K562 (cell line): ENCODE results near the gene DNAH17. TPM values are rescaled to one million over a fixed set of nuclear protein-coding genes. Genes with fewer than 3 reads are reported as not detected.
A peak's percentile ranks its signal among the peaks of the same experiment; 100 is the strongest.

Experiments used
- ATAC-seq: fragments of 200-7000 bp; cut with Tn5 transposase; 3 replicates; pipeline ENCODE4 v1.9.1; 2020; ENCODE audit warnings: moderate library complexity
- BruUV-seq: library from RNA; stranded (reverse); fragments of 400-500 nt; replicated peaks from 2 replicates; lab custom pipeline; 2021; lab: Mats Ljungman, UMichigan
- CTCF ChIA-PET: fragments of 300-600 bp; formaldehyde crosslinking; extraction: SDS; loops from one replicate; lab custom pipeline; 2021; ENCODE audit warnings: low intra/inter-chr PET ratio; lab: Yijun Ruan, JAX
- POLR2A ChIA-PET: fragments of 300-600, 350-650 bp; sonication (Branson Sonifier 250); formaldehyde crosslinking; extraction: SDS; loops from one replicate; lab custom pipeline; 2021; ENCODE audit warnings: antibody characterized with exemption, inconsistent platforms; lab: Yijun Ruan, JAX
- DNase-seq, 4 experiments: peaks; one replicate each; pipeline versions ENCODE4 v3.0.0 to v3.0.0-alpha.2; 2011 to 2018; ENCODE audit warnings: low spot score in 3 of 4, mixed read lengths in 3 of 4; ENCODE audit errors: extremely low read depth in 1 of 4
- FAIRE-seq: peaks from 2 replicates; lab custom pipeline; 2011; peaks lifted over from hg19 to GRCh38; lab: Jason Lieb, UNC
- H2AFZ ChIP-seq: 2 replicates; pipeline ENCODE4 v1.6.0; 2011; ENCODE audit warnings: low read depth, low read length, control low read depth, inconsistent platforms
- H3K27ac ChIP-seq: fragments of 200-600 bp; 3 replicates; pipeline ENCODE4 v1.8.0; 2011; ENCODE audit warnings: low read depth, mild to moderate bottlenecking, control low read depth, inconsistent platforms, low read length, moderate library complexity, mixed read lengths; ENCODE audit errors: extremely low read depth
- H3K27me3 ChIP-seq, 2 experiments: fragments of 300-600 bp in 1 of 2; 2 replicates in 1 of 2; 3 replicates in 1 of 2; pipeline versions ENCODE4 v1.6.0 to v1.8.0; 2011; ENCODE audit warnings: inconsistent platforms in 2 of 2, low read length in 2 of 2, mild to moderate bottlenecking in 1 of 2, mixed read lengths in 1 of 2, moderate library complexity in 1 of 2; ENCODE audit not compliant: control insufficient read depth in 2 of 2, insufficient read depth in 2 of 2
- H3K36me3 ChIP-seq: fragments of 300-600 bp; 3 replicates; pipeline ENCODE4 v1.8.0; 2011; ENCODE audit warnings: mild to moderate bottlenecking, low read length, inconsistent platforms; ENCODE audit not compliant: control insufficient read depth, insufficient read depth
- H3K4me1 ChIP-seq, 2 experiments: fragments of 200-600 bp in 1 of 2; replicated peaks in 1 of 2; 2 replicates in 1 of 2; 3 replicates in 1 of 2; pipeline versions ENCODE4 v1.5.1 to v1.8.0; 2011; ENCODE audit warnings: inconsistent platforms in 2 of 2, low read length in 2 of 2, mild to moderate bottlenecking in 1 of 2, mixed read lengths in 1 of 2, moderate library complexity in 1 of 2; ENCODE audit not compliant: control insufficient read depth in 2 of 2, insufficient read depth in 2 of 2
- H3K4me2 ChIP-seq: 2 replicates; pipeline ENCODE4 v1.6.1; 2011; ENCODE audit warnings: low read length, control low read depth, inconsistent platforms, mixed read lengths; ENCODE audit not compliant: insufficient read depth
- H3K4me3 ChIP-seq: fragments of 200-600 bp; sonication (generic), shearing (Covaris generic); 2 replicates; pipeline ENCODE4 v1.5.1; 2016; ENCODE audit warnings: control low read depth, inconsistent platforms
- H3K79me2 ChIP-seq: fragments of 200-600 bp; 3 replicates; pipeline ENCODE4 v1.8.0; 2011; ENCODE audit warnings: low read length, inconsistent platforms; ENCODE audit not compliant: control insufficient read depth, insufficient read depth
- H3K9ac ChIP-seq, 2 experiments: 2 replicates each; pipeline versions ENCODE4 v1.6.0 to v1.6.1; 2011; ENCODE audit warnings: low read depth in 2 of 2, low read length in 2 of 2, control low read depth in 1 of 2, inconsistent platforms in 1 of 2, mild to moderate bottlenecking in 1 of 2, mixed read lengths in 1 of 2; ENCODE audit not compliant: insufficient read depth in 1 of 2
- H3K9me1 ChIP-seq: one replicate; pipeline ENCODE4 v1.6.0; 2011; ENCODE audit warnings: inconsistent platforms, mild to moderate bottlenecking, low read length, moderate library complexity; ENCODE audit not compliant: control insufficient read depth, insufficient read depth
- H3K9me3 ChIP-seq: replicated peaks from 2 replicates; pipeline ENCODE4 v1.5.1; 2011; ENCODE audit warnings: low read depth, low read length, inconsistent platforms; ENCODE audit not compliant: control insufficient read depth, insufficient read depth
- H4K20me1 ChIP-seq: replicated peaks from 2 replicates; pipeline ENCODE4 v1.6.1; 2011; ENCODE audit warnings: low read length, inconsistent platforms, mixed read lengths; ENCODE audit not compliant: control insufficient read depth, insufficient read depth
- HDAC1 ChIP-seq, 2 experiments: fragments of 450-650 bp; IDR thresholded peaks; 2 replicates each; pipeline ENCODE4 v1.6.1; 2016 to 2017; ENCODE audit warnings: inconsistent platforms in 1 of 2, mild to moderate bottlenecking in 1 of 2, moderate library complexity in 1 of 2
- KDM2B ChIP-seq: fragments of 250-450 bp; sonication (Bioruptor Pico); IDR thresholded peaks from 2 replicates; pipeline ENCODE4 v1.8.0; 2021; ENCODE audit warnings: mild to moderate bottlenecking, moderate library complexity
- MXI1 ChIP-seq: IDR thresholded peaks from 2 replicates; pipeline ENCODE4 v1.6.1; 2011; ENCODE audit warnings: low read depth, mild to moderate bottlenecking, improper control_type of control experiment, low read length
- NR1H2 ChIP-seq: sonication (generic); formaldehyde crosslinking; IDR thresholded peaks from 2 replicates; pipeline ENCODE4 v1.4.0; 2020; ENCODE audit warnings: mild to moderate bottlenecking, missing genetic modification reagents
- SETDB1 ChIP-seq: IDR thresholded peaks from one replicate; pipeline ENCODE4 v1.6.1; 2012; ENCODE audit warnings: low read length, control low read depth, inconsistent platforms
- SMAD1 ChIP-seq: fragments of 150-350 bp; IDR thresholded peaks from 2 replicates; pipeline ENCODE4 v1.6.1; 2014; ENCODE audit warnings: low read length, low read depth; ENCODE audit not compliant: partially characterized antibody
- TCF7L2 ChIP-seq: fragments of 150-350 bp; IDR thresholded peaks from 2 replicates; pipeline ENCODE4 v1.6.1; 2016; ENCODE audit warnings: low read depth, mild to moderate bottlenecking, low read length, moderate library complexity
- ZNF444 ChIP-seq: fragments of 250-450 bp; sonication (Bioruptor Pico); IDR thresholded peaks from 2 replicates; pipeline ENCODE4 v1.4.0; 2020; ENCODE audit warnings: mild to moderate bottlenecking, moderate library complexity
- ZNF589 ChIP-seq: fragments of 200-800 bp; sonication (Bioruptor generic); IDR thresholded peaks from 2 replicates; pipeline ENCODE4 v1.6.1; 2016; ENCODE audit warnings: low read depth, missing genetic modification characterization, missing compliant biosample characterization
- WGBS: fragments of 100-300 bp; shearing (Covaris generic); methylation state at CpG from one replicate; pipeline ENCODE4 v1.1.6; 2016; ENCODE audit warnings: low coverage, mixed read lengths; ENCODE audit not compliant: insufficient coverage; ENCODE audit errors: missing lambda C conversion rate; 5-methylcytosine and 5-hydroxymethylcytosine counted together
- in situ Hi-C: fragments of 300-500 bp; cut with MboI; formaldehyde crosslinking; loops from 4 replicates; pipeline ENCODE4 v1.15.0; 2018; ENCODE audit warnings: inconsistent platforms, mixed read lengths
- intact Hi-C: fragments of 100-400 bp; cut with micrococcal nuclease; formaldehyde crosslinking; loops from 2 replicates; pipeline ENCODE4 v1.14.2; 2022
- polyA plus RNA-seq, 8 experiments: library from polyadenylated mRNA; depleted of rRNA in 4 of 8; stranded (reverse) in 5 of 8; unstranded in 3 of 8; fragments of >200 nt; fragmentation: Nextera tagmentation in 2 of 8; fragmentation: Illumina TruSeq in 1 of 8; extraction: Ambion mirVana in 2 of 8; extraction: Trizol in 1 of 8; gene quantifications; 2 replicates each; pipeline versions ENCODE4 v1.2.1 to v1.2.3, GENCODE V29; 2011 to 2014; ENCODE audit warnings: inconsistent platforms in 1 of 8, missing spikeins in 1 of 8
- total RNA-seq, 7 experiments: library from RNA; depleted of rRNA in 6 of 7; stranded (reverse); fragments of >200 nt in 6 of 7; fragmentation: Illumina TruSeq in 2 of 7; extraction: Trizol in 2 of 7; gene quantifications; 2 replicates each; pipeline versions ENCODE4 v1.2.1 to v1.2.3, GENCODE V29; 2011 to 2021; ENCODE audit warnings: low replicate concordance in 1 of 7
- TF ChIP-seq, protein P1 (sequence below): fragments of 450-650 bp; IDR thresholded peaks from 2 replicates; pipeline ENCODE4 v1.6.1; 2018; ENCODE audit not compliant: partially characterized antibody
- TF ChIP-seq, protein P2 (sequence below): fragments of 450-650 bp; IDR thresholded peaks from 2 replicates; pipeline ENCODE4 v1.7.0; 2016; ENCODE audit warnings: borderline replicate concordance
- TF ChIP-seq, protein P3 (sequence below): fragments of 250-450 bp; sonication (Bioruptor Pico); IDR thresholded peaks from 2 replicates; pipeline ENCODE4 v1.8.0; 2021; ENCODE audit warnings: borderline replicate concordance, mild to moderate bottlenecking, moderate library complexity; ENCODE audit not compliant: poor library complexity, severe bottlenecking

The DNAH17 gene
- total and polyA plus RNA-seq, 9 of the 15 experiments (the other 6 are each of a cell fraction or from before 2014, with no cell fraction given), result under 0.01 to 0.06 (median 0.03) TPM; not detected in 5

DNA sequence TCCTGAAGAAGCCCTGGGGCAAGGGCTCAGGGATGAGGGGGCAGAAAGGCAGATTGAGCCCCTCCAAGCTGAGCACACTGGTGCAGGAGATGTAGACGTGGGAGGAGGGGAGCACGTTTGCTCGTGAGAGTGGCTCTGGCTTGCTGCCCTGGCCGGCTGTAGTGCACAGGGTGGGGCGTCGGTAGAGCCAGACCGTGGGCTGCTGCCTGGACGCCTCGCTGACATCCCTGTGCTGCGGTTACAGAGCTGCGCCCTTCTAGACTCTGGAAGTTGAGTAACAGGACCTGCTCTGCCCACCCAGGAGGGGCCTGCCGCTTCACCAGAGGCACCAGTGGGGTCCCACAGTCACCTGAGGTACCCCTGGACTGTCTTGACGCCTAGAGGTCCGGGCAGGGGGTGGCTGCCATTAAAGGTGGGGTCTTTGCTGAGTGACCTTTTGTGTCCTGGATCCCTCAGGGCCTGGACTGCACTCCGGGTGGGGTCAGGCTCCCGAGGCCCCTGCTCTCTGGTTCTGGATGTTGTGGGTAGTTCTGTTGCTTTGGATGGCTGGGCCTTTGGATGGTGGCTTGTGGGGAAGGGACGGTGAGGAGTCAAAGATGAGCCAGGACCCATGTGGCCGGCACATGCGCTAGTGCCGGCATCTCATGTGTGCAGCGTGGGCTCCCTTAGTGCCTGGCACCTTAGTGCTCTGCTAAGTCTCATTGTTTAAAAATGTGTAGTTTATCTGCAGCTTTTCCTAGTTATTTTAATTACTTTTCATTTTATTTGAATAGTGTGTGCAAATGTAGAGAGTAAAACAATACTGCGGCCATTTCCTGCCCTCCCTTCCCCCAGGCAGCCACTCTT is 157.0 kb downstream of the DNAH17 start (continued):
- TF ChIP-seq, protein P1, sequence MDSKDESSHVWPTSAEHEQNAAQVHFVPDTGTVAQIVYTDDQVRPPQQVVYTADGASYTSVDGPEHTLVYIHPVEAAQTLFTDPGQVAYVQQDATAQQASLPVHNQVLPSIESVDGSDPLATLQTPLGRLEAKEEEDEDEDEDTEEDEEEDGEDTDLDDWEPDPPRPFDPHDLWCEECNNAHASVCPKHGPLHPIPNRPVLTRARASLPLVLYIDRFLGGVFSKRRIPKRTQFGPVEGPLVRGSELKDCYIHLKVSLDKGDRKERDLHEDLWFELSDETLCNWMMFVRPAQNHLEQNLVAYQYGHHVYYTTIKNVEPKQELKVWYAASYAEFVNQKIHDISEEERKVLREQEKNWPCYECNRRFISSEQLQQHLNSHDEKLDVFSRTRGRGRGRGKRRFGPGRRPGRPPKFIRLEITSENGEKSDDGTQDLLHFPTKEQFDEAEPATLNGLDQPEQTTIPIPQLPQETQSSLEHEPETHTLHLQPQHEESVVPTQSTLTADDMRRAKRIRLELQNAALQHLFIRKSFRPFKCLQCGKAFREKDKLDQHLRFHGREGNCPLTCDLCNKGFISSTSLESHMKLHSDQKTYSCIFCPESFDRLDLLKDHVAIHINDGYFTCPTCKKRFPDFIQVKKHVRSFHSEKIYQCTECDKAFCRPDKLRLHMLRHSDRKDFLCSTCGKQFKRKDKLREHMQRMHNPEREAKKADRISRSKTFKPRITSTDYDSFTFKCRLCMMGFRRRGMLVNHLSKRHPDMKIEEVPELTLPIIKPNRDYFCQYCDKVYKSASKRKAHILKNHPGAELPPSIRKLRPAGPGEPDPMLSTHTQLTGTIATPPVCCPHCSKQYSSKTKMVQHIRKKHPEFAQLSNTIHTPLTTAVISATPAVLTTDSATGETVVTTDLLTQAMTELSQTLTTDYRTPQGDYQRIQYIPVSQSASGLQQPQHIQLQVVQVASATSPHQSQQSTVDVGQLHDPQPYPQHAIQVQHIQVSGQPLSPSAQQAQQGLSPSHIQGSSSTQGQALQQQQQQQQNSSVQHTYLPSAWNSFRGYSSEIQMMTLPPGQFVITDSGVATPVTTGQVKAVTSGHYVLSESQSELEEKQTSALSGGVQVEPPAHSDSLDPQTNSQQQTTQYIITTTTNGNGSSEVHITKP, result no peak
- TF ChIP-seq SETDB1, result no peak

DNA sequence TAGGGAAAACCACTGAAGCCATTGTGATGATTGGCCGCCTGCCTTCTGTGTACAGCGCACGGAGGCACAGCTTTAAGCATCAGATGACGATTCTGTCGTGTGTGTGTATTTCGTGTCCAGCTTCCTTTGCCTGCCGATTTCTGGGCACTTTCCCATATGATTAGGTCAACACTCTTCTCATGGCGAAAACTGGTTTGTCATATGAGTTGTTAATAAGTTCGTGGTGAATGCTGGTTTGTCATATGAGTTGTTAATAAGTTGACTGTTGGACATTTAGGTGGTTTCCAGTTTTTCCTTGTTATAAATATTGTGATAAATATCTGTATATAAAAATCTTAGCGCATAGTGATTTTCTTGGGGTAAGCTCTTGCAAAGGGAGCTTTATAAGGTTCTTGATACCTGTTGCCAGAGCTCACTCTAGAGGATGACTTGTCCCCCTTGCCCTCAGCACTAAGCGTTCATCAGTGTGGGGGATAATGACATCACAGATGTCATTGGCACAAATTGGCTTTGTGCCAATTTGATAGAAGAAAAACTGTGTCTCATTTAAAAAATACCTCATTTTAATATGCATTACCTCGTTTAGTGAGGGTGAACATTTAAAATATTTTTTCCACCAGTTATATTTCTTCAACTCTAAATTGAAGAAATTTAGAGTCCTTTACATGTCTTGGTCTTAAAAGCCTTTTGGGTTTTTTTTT is 158.7 kb downstream of the DNAH17 start:
- H3K4me2 ChIP-seq, result no peak overlapping the region
- FAIRE-seq (peak; percentile 54), DNase-seq (no peak), ATAC-seq (no peak)
- peaks cover 15 to 34% of the 10 kb centered on the region in 2 experiments for H3K4me1 ChIP-seq
- H3K36me3 ChIP-seq, result peaks cover 77% of the 10 kb centered on the region; the same call in 2 of the 3 replicates
- POLR2A ChIA-PET, result interaction anchor here (0.8 kb wide), 2 partner anchors 18 to 106 kb away, joined by 3 to 4 read pairs; no protein-coding TSS in a partner anchor
- peaks cover 2% of the 10 kb centered on the region; the same call in 1 of the 2 replicates for H4K20me1 ChIP-seq
- H3K9me3 ChIP-seq, result no peaks in the 10 kb centered on the region
- 0 out of 3 replicates have a peak, but pooled peaks cover 4% of the 10 kb centered on the region for H3K79me2 ChIP-seq
- H3K27me3 ChIP-seq, result no peaks in the 10 kb centered on the region
- H3K9me1 ChIP-seq, result peaks cover 2% of the 10 kb centered on the region
- in situ Hi-C loops (no loop called here), intact Hi-C loops (no loop called here)
- WGBS, result 67% methylated on average over 12 of the region's 12 CpGs
- no TSS peak for BruUV-seq
- no peak overlapping the region for H3K9ac ChIP-seq
- no peak overlapping the region for H3K4me3 ChIP-seq
- CTCF ChIA-PET, result interaction anchor here (0.9 kb wide), 1 partner anchor 399 kb away, joined by 3 read pairs; no protein-coding TSS in a partner anchor
- no peak overlapping the region; the same call in 2 of the 3 replicates for H3K27ac ChIP-seq
- H2AFZ ChIP-seq, result no peak overlapping the region
- TF ChIP-seq TCF7L2 (no peak), ZNF444 (CRISPR knock-in tag) (no peak), KDM2B (CRISPR knock-in tag) (no peak), SMAD1 (peak; percentile 77), MXI1 (no peak), ZNF589 (no peak), HDAC1 (IDR thresholded peaks at IDR 0.05) (no peak), NR1H2 (CRISPR knock-in tag) (no peak)
- TF ChIP-seq, protein P2, sequence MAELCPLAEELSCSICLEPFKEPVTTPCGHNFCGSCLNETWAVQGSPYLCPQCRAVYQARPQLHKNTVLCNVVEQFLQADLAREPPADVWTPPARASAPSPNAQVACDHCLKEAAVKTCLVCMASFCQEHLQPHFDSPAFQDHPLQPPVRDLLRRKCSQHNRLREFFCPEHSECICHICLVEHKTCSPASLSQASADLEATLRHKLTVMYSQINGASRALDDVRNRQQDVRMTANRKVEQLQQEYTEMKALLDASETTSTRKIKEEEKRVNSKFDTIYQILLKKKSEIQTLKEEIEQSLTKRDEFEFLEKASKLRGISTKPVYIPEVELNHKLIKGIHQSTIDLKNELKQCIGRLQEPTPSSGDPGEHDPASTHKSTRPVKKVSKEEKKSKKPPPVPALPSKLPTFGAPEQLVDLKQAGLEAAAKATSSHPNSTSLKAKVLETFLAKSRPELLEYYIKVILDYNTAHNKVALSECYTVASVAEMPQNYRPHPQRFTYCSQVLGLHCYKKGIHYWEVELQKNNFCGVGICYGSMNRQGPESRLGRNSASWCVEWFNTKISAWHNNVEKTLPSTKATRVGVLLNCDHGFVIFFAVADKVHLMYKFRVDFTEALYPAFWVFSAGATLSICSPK, result no peak
- TF ChIP-seq, protein P3, sequence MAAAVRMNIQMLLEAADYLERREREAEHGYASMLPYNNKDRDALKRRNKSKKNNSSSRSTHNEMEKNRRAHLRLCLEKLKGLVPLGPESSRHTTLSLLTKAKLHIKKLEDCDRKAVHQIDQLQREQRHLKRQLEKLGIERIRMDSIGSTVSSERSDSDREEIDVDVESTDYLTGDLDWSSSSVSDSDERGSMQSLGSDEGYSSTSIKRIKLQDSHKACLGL (CRISPR knock-in tag), result no peak
